K562 treated with DMSO at 1 percent for 4 hours (cell line): ENCODE results near the gene MTMR12. TPM values are rescaled to one million over a fixed set of nuclear protein-coding genes. Genes with fewer than 3 reads are reported as not detected.

Source experiments
- total RNA-seq: library from RNA; unstranded; fragments of 300-600 nt; gene quantifications from 2 replicates; pipeline ENCODE4 v1.2.3, GENCODE V29; 2022; ENCODE audit not compliant: insufficient read depth

The MTMR12 gene
- 10.1 and 10.6 TPM in 2 replicates for total RNA-seq

GRCh38 chr5:32312595-32313332 lies at the start of gene MTMR12:
TSS of gene MTMR12 (minus strand) at chr5:32312939. CDS start at chr5:32312838, 101 bp downstream.

Other genes with a start within 250 kb of the MTMR12 start
- 52.4 and 73.9 TPM in 2 replicates for gene GOLPH3, start 138.6 kb downstream of the MTMR12 start, total RNA-seq
- 56.7 and 61.6 TPM in 2 replicates for gene ZFR, start 131.8 kb upstream of the MTMR12 start, total RNA-seq